Right atrium auricular region (tissue), 2 donors: ENCODE measurements around the gene DLG4. TPM values are rescaled to one million over a fixed set of nuclear protein-coding genes. Genes with fewer than 3 reads are reported as not detected.

ENCODE experiments used
- DNase-seq: peaks from one replicate; pipeline ENCODE4 v3.0.0-alpha.2; 2019; ENCODE audit warnings: low spot score
- H3K27ac ChIP-seq, 2 donors: fragments of 200-600 bp; sonication (generic); 1 replicate in 1 of 2; 2 replicates in 1 of 2; pipeline ENCODE4 v1.5.1; 2016 to 2019
- H3K27me3 ChIP-seq, 2 donors: fragments of 200-600 bp; sonication (generic); one replicate each; pipeline versions ENCODE4 v1.5.1 to v1.6.0; 2017 to 2019
- H3K36me3 ChIP-seq: fragments of 200-600 bp; sonication (generic); one replicate; pipeline ENCODE4 v1.5.1; 2016
- H3K4me1 ChIP-seq, 2 donors: fragments of 200-600 bp; sonication (generic); one replicate each; pipeline versions ENCODE4 v1.5.1 to v1.6.0; 2017 to 2019
- H3K4me3 ChIP-seq, 2 donors: fragments of 200-600 bp; sonication (generic); 1 replicate in 1 of 2; 2 replicates in 1 of 2; pipeline ENCODE4 v1.5.1; 2017 to 2019; ENCODE audit warnings: mild to moderate bottlenecking in 1 of 2, moderate library complexity in 1 of 2
- H3K9me3 ChIP-seq, 2 donors: fragments of 200-600 bp; sonication (generic); one replicate each; pipeline ENCODE4 v1.5.1; 2019
- CTCF ChIP-seq, 2 donors: fragments of 200-600 bp; sonication (generic); IDR thresholded peaks; one replicate each; pipeline ENCODE4 v1.5.1; 2019; ENCODE audit warnings: antibody characterized with exemption in 2 of 2
- total RNA-seq, 2 donors: library from RNA; depleted of rRNA; stranded (reverse); fragments of >200 nt; gene quantifications; one replicate each; pipeline ENCODE4 v1.1.0, GENCODE V29; 2016

DLG4 gene
- total RNA-seq, 2 donors from 2014 or later, result 15.1 to 33.4 TPM

GRCh38 chr17:7224110-7224509 is 4.5 kb upstream of the DLG4 start:
- DNase-seq, result no peak
- TF ChIP-seq CTCF (IDR thresholded peaks at IDR 0.05), result no peak
- Histone ChIP-seq H3K4me3 (no peak overlapping the region), H3K27ac (no peak overlapping the region), H3K36me3 (peaks cover 80% of the 10 kb centered on the region), H3K4me1 (peaks cover 0 to 39% of the 10 kb centered on the region in 2 donors), H3K27me3 (no peaks in the 10 kb centered on the region), H3K9me3 (no peaks in the 10 kb centered on the region)

GRCh38 chr17:7223375-7223774 is 3.7 kb upstream of the DLG4 start:
- DNase-seq, result no peak
- H3K9me3 ChIP-seq, result no peaks in the 10 kb centered on the region
- peaks cover 73% of the 10 kb centered on the region for H3K36me3 ChIP-seq
- no peak for TF ChIP-seq CTCF (IDR thresholded peaks at IDR 0.05)
- no peak overlapping the region for H3K27ac ChIP-seq
- H3K4me1 ChIP-seq, result peaks cover 0 to 47% of the 10 kb centered on the region in 2 donors
- no peaks in the 10 kb centered on the region for H3K27me3 ChIP-seq
- no peak overlapping the region for H3K4me3 ChIP-seq

- Histone ChIP-seq H3K27me3 (no peaks in the 10 kb centered on the region), H3K9me3 (no peaks in the 10 kb centered on the region), H3K27ac (no peak overlapping the region), H3K36me3 (peaks cover 68% of the 10 kb centered on the region), H3K4me3 (no peak overlapping the region), H3K4me1 (peaks cover 0 to 51% of the 10 kb centered on the region in 2 donors)
- DNase-seq, result no peak
- TF ChIP-seq CTCF (IDR thresholded peaks at IDR 0.05), result no peak
Observed at GRCh38 chr17:7222972-7223292, 3.3 kb upstream of the DLG4 start.

- DNase-seq, result no peak
- no peaks in the 10 kb centered on the region for H3K9me3 ChIP-seq
- H3K27me3 ChIP-seq, result no peaks in the 10 kb centered on the region
- no peak overlapping the region for H3K27ac ChIP-seq
- no peak overlapping the region for H3K4me3 ChIP-seq
- no peak for TF ChIP-seq CTCF (IDR thresholded peaks at IDR 0.05)
- peaks cover 0 to 57% of the 10 kb centered on the region in 2 donors for H3K4me1 ChIP-seq
- peaks cover 64% of the 10 kb centered on the region for H3K36me3 ChIP-seq
Observed at GRCh38 chr17:7222093-7222971, 2.7 kb upstream of the DLG4 start.

GRCh38 chr17:7221278-7222092 is 1.8 kb upstream of the DLG4 start:
- TF ChIP-seq CTCF (IDR thresholded peaks at IDR 0.05), result no peak
- Histone ChIP-seq H3K4me1 (peaks cover 0 to 65% of the 10 kb centered on the region in 2 donors), H3K27me3 (no peaks in the 10 kb centered on the region), H3K9me3 (no peaks in the 10 kb centered on the region), H3K4me3 (peak overlapping the region; percentile 91), H3K27ac (peak overlapping the region; percentile 97), H3K36me3 (peaks cover 55% of the 10 kb centered on the region)
- no peak for DNase-seq
